GM12878 (cell line): ENCODE measurements around the gene CYP46A1. TPM values are rescaled to one million over a fixed set of nuclear protein-coding genes. Genes with fewer than 3 reads are reported as not detected.

Source experiments
- ATAC-seq: fragments of 200-7000 bp; cut with Tn5 transposase; 3 replicates; pipeline ENCODE4 v1.9.1; 2020; ENCODE audit warnings: mild to moderate bottlenecking, moderate library complexity
- BruUV-seq: library from RNA; stranded (reverse); fragments of 400-500 nt; replicated peaks from 2 replicates; lab custom pipeline; 2021; lab: Mats Ljungman, UMichigan
- CTCF ChIA-PET: fragments of 300-600 bp; sonication (Branson Sonifier 250); formaldehyde crosslinking; extraction: SDS; loops from one replicate; lab custom pipeline; 2021; ENCODE audit warnings: inconsistent platforms; lab: Yijun Ruan, JAX
- POLR2A ChIA-PET: fragments of 350-600 bp; formaldehyde crosslinking; extraction: SDS; loops from one replicate; lab custom pipeline; 2021; ENCODE audit warnings: inconsistent platforms; lab: Charles Lee
- RAD21 ChIA-PET: fragments of 300-600 bp; sonication (Branson Sonifier 250); formaldehyde crosslinking; loops from one replicate; lab custom pipeline; 2023; ENCODE audit warnings: antibody characterized with exemption; ENCODE audit not compliant: unreplicated experiment; lab: Charles Lee
- SMC1A ChIA-PET: fragments of 300-600 bp; sonication (Branson Sonifier 250); formaldehyde crosslinking; loops from one replicate; lab custom pipeline; 2023; ENCODE audit not compliant: unreplicated experiment, uncharacterized antibody; lab: Charles Lee
- DNase-seq: peaks from one replicate; pipeline ENCODE4 v3.0.0-alpha.2; 2011; ENCODE audit warnings: low read depth, low spot score
- FAIRE-seq: peaks from 3 replicates; lab custom pipeline; 2011; peaks lifted over from hg19 to GRCh38; lab: Jason Lieb, UNC
- H2AFZ ChIP-seq: 2 replicates; pipeline ENCODE4 v1.6.0; 2011; ENCODE audit warnings: low read depth, low read length, control low read depth; ENCODE audit not compliant: control insufficient read depth
- H3K27ac ChIP-seq: 2 replicates; pipeline ENCODE4 v1.5.1; 2011; ENCODE audit warnings: control low read depth; ENCODE audit not compliant: control insufficient read depth, insufficient read depth
- H3K27me3 ChIP-seq, 2 experiments: replicated peaks in 1 of 2; 2 replicates each; pipeline versions ENCODE4 v1.6.0 to v1.6.1; 2011; ENCODE audit warnings: low read length in 1 of 2; ENCODE audit not compliant: control insufficient read depth in 2 of 2, insufficient read depth in 2 of 2
- H3K36me3 ChIP-seq, 2 experiments: 2 replicates each; pipeline ENCODE4 v1.5.1; 2011; ENCODE audit warnings: low read length in 1 of 2; ENCODE audit not compliant: control insufficient read depth in 2 of 2, insufficient read depth in 2 of 2
- H3K4me1 ChIP-seq: 2 replicates; pipeline ENCODE4 v1.6.1; 2011; ENCODE audit warnings: mild to moderate bottlenecking, low read length, moderate library complexity, mixed read lengths; ENCODE audit not compliant: control insufficient read depth, insufficient read depth
- H3K4me2 ChIP-seq: 2 replicates; pipeline ENCODE4 v1.6.0; 2011; ENCODE audit warnings: control low read depth; ENCODE audit not compliant: control insufficient read depth, insufficient read depth
- H3K4me3 ChIP-seq: fragments of 200-600 bp; sonication (generic); 2 replicates; pipeline ENCODE4 v1.5.1; 2016
- H3K79me2 ChIP-seq: 2 replicates; pipeline ENCODE4 v1.6.0; 2011; ENCODE audit warnings: low read length; ENCODE audit not compliant: control insufficient read depth, insufficient read depth
- H3K9ac ChIP-seq: 2 replicates; pipeline ENCODE4 v1.8.0; 2011; ENCODE audit warnings: low read length, control low read depth, mixed read lengths; ENCODE audit not compliant: control insufficient read depth, insufficient read depth
- H3K9me3 ChIP-seq: replicated peaks from 3 replicates; pipeline ENCODE4 v1.5.1; 2011; ENCODE audit warnings: mild to moderate bottlenecking, low read length; ENCODE audit not compliant: control insufficient read depth, insufficient read depth
- H4K20me1 ChIP-seq: 2 replicates; pipeline ENCODE4 v1.6.0; 2011; ENCODE audit not compliant: control insufficient read depth, insufficient read depth
- CBX3 ChIP-seq: fragments of 200-600 bp; sonication (generic); IDR thresholded peaks from 2 replicates; pipeline ENCODE4 v1.6.1; 2016; ENCODE audit warnings: low read depth, borderline replicate concordance
- CHD1 ChIP-seq: IDR thresholded peaks from 2 replicates; pipeline ENCODE4 v1.6.1; 2012; ENCODE audit warnings: low read depth, low read length, improper control_type of control experiment
- CREB1 ChIP-seq: IDR thresholded peaks from 2 replicates; pipeline ENCODE4 v1.6.1; 2012; ENCODE audit warnings: low read depth, mild to moderate bottlenecking, inconsistent platforms
- DPF2 ChIP-seq: fragments of 450-650 bp; IDR thresholded peaks from 2 replicates; pipeline ENCODE4 v1.6.1; 2017; ENCODE audit warnings: mild to moderate bottlenecking
- ETV6 ChIP-seq, 2 experiments: fragments of 450-650 bp in 1 of 2; IDR thresholded peaks in 1 of 2; conservative IDR thresholded peaks in 1 of 2; 2 replicates each; pipeline ENCODE4 v1.6.1; 2014; ENCODE audit warnings: antibody characterized with exemption in 1 of 2, borderline replicate concordance in 1 of 2, low read depth in 1 of 2, mild to moderate bottlenecking in 1 of 2, moderate library complexity in 1 of 2
- FOXK2 ChIP-seq: fragments of 450-650 bp; IDR thresholded peaks from 2 replicates; pipeline ENCODE4 v1.6.1; 2017; ENCODE audit warnings: mild to moderate bottlenecking, moderate library complexity
- IRF4 ChIP-seq: IDR thresholded peaks from 2 replicates; pipeline ENCODE4 v1.6.1; 2011; ENCODE audit warnings: low read depth, low read length
- MYC ChIP-seq: IDR thresholded peaks from 2 replicates; pipeline ENCODE4 v1.6.1; 2011; ENCODE audit warnings: mild to moderate bottlenecking, low read length, moderate library complexity, inconsistent platforms; ENCODE audit not compliant: insufficient read depth, insufficient replicate concordance, insufficient read length, severe bottlenecking
- RAD51 ChIP-seq: fragments of 450-650 bp; IDR thresholded peaks from 2 replicates; pipeline ENCODE4 v1.6.1; 2016; ENCODE audit warnings: moderate library complexity, mild to moderate bottlenecking, inconsistent platforms
- SIN3A ChIP-seq: IDR thresholded peaks from 2 replicates; pipeline ENCODE4 v1.6.1; 2012; ENCODE audit warnings: low read depth, low read length, improper control_type of control experiment
- SMARCA5 ChIP-seq: fragments of 450-650 bp; IDR thresholded peaks from 2 replicates; pipeline ENCODE4 v1.6.1; 2017; ENCODE audit warnings: mild to moderate bottlenecking
- SUZ12 ChIP-seq: fragments of 200-600 bp; sonication (generic); IDR thresholded peaks from one replicate; pipeline ENCODE4 v1.6.1; 2018; ENCODE audit warnings: antibody characterized with exemption, mild to moderate bottlenecking; ENCODE audit not compliant: unreplicated experiment
- TARDBP ChIP-seq: IDR thresholded peaks from 2 replicates; pipeline ENCODE4 v1.6.1; 2016; ENCODE audit warnings: borderline replicate concordance
- WRNIP1 ChIP-seq: IDR thresholded peaks from 2 replicates; pipeline ENCODE4 v1.6.1; 2011; ENCODE audit warnings: low read depth, low read length, improper control_type of control experiment, borderline replicate concordance
- ZZZ3 ChIP-seq: IDR thresholded peaks from 2 replicates; pipeline ENCODE4 v1.6.1; 2011; ENCODE audit warnings: low read depth; ENCODE audit not compliant: control insufficient read depth, insufficient read length
- WGBS: methylation state at CpG from one replicate; pipeline ENCODE4 v1.1.6; 2016; ENCODE audit warnings: low lambda C conversion rate; ENCODE audit not compliant: insufficient replicate concordance, insufficient coverage; ENCODE audit errors: missing lambda C conversion rate; 5-methylcytosine and 5-hydroxymethylcytosine counted together
- in situ Hi-C: fragments of 300-500 bp; cut with MboI; formaldehyde crosslinking; loops from 9 replicates; pipeline ENCODE4 v1.14.3; 2018; ENCODE audit warnings: mixed read lengths
- intact Hi-C: fragments of 100-400 bp; cut with micrococcal nuclease; formaldehyde crosslinking; loops from one replicate; pipeline ENCODE4 v1.14.2; 2022; ENCODE audit not compliant: unreplicated experiment
- polyA plus RNA-seq, 11 experiments: library from polyadenylated mRNA; depleted of rRNA in 4 of 11; unstranded in 6 of 11; stranded (reverse) in 5 of 11; fragments of >200 nt; fragmentation: Nextera tagmentation in 4 of 11; fragmentation: Illumina TruSeq in 1 of 11; extraction: Ambion mirVana in 4 of 11; extraction: Trizol in 1 of 11; gene quantifications; 1 replicate in 1 of 11; 2 replicates in 10 of 11; pipeline versions ENCODE4 v1.2.1 to v1.2.3, GENCODE V29; 2011 to 2016; ENCODE audit warnings: inconsistent platforms in 2 of 11, missing spikeins in 2 of 11, low read depth in 1 of 11
- total RNA-seq, 4 experiments: library from RNA; depleted of rRNA in 3 of 4; stranded (reverse); fragments of >200 nt in 3 of 4; fragmentation: Illumina TruSeq in 1 of 4; extraction: Trizol in 1 of 4; gene quantifications; 2 replicates each; pipeline versions ENCODE4 v1.2.1 to v1.2.3, GENCODE V29; 2013 to 2021
- TF ChIP-seq, protein P1 (sequence below): fragments of 450-650 bp; IDR thresholded peaks from 2 replicates; pipeline ENCODE4 v1.6.1; 2017; ENCODE audit warnings: mild to moderate bottlenecking, moderate library complexity
- TF ChIP-seq, protein P2 (sequence below): fragments of 450-650 bp; IDR thresholded peaks from 2 replicates; pipeline ENCODE4 v1.6.1; 2017; ENCODE audit warnings: mild to moderate bottlenecking, low read depth, inconsistent platforms; ENCODE audit not compliant: poor library complexity, severe bottlenecking

Gene CYP46A1
- total and polyA plus RNA-seq, 10 of the 15 experiments (the other 5 are each of a cell fraction or from before 2014, with no cell fraction given): 0.04 to 0.11 TPM; not detected in 8

DNA sequence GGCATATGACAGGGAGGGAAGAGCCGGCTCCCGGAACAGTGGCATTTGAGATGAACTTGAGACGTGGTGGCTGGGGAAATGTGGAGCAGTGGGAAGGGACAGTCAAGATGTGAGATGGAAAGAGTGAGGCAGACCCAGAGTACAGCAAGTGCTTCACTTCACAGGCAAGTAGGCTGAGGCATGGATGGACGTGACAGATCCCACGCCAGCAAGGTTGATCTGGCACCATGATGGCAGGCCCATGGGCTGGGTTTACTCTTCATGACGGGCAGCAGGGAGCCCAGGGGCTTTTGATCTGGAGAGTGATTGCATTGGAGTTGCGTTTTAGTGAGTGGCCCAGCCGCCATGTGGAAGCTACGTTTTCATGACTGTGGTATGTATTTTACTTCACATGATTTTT is 91.3 kb downstream of the CYP46A1 start:
- in situ Hi-C loops: no loop called here
- H3K9ac ChIP-seq: no peak overlapping the region
- POLR2A ChIA-PET: no interaction called here
- H3K4me2 ChIP-seq: no peak overlapping the region
- H3K4me3 ChIP-seq: no peak overlapping the region
- H3K27me3 ChIP-seq: peaks cover 0 to 1% of the 10 kb centered on the region in 2 experiments; a peak in 1 of 4 replicates
- WGBS: 27% methylated on average over 9 of the region's 9 CpGs
- DNase-seq: no peak
- no TSS peak for BruUV-seq
- H3K9me3 ChIP-seq: no peaks in the 10 kb centered on the region
- no peak overlapping the region for H2AFZ ChIP-seq
- SMC1A ChIA-PET: no interaction called here
- H3K36me3 ChIP-seq: no peaks in the 10 kb centered on the region
- H4K20me1 ChIP-seq: no peaks in the 10 kb centered on the region
- ATAC-seq: no peak
- no peak overlapping the region for H3K27ac ChIP-seq
- no peaks in the 10 kb centered on the region for H3K79me2 ChIP-seq
- no peak for FAIRE-seq
- no peaks in the 10 kb centered on the region for H3K4me1 ChIP-seq
- TF ChIP-seq CREB1 (no peak), RAD51 (no peak), SUZ12 (no peak), DPF2 (no peak), IRF4 (no peak), ETV6 (conservative IDR thresholded peaks at IDR 0.05 in 1 of 2, IDR thresholded peaks at IDR 0.05 in 1 of 2; ENCODE audit: borderline replicate concordance in 1 of 2, low read depth in 1 of 2) (no peak), MYC (no peak), TARDBP (no peak), SIN3A (no peak), SMARCA5 (no peak), ZZZ3 (no peak), WRNIP1 (no peak), CHD1 (no peak), CBX3 (no peak), FOXK2 (no peak)
- TF ChIP-seq, protein P1, sequence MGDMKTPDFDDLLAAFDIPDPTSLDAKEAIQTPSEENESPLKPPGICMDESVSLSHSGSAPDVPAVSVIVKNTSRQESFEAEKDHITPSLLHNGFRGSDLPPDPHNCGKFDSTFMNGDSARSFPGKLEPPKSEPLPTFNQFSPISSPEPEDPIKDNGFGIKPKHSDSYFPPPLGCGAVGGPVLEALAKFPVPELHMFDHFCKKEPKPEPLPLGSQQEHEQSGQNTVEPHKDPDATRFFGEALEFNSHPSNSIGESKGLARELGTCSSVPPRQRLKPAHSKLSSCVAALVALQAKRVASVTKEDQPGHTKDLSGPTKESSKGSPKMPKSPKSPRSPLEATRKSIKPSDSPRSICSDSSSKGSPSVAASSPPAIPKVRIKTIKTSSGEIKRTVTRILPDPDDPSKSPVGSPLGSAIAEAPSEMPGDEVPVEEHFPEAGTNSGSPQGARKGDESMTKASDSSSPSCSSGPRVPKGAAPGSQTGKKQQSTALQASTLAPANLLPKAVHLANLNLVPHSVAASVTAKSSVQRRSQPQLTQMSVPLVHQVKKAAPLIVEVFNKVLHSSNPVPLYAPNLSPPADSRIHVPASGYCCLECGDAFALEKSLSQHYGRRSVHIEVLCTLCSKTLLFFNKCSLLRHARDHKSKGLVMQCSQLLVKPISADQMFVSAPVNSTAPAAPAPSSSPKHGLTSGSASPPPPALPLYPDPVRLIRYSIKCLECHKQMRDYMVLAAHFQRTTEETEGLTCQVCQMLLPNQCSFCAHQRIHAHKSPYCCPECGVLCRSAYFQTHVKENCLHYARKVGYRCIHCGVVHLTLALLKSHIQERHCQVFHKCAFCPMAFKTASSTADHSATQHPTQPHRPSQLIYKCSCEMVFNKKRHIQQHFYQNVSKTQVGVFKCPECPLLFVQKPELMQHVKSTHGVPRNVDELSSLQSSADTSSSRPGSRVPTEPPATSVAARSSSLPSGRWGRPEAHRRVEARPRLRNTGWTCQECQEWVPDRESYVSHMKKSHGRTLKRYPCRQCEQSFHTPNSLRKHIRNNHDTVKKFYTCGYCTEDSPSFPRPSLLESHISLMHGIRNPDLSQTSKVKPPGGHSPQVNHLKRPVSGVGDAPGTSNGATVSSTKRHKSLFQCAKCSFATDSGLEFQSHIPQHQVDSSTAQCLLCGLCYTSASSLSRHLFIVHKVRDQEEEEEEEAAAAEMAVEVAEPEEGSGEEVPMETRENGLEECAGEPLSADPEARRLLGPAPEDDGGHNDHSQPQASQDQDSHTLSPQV: no peak
- TF ChIP-seq, protein P2, sequence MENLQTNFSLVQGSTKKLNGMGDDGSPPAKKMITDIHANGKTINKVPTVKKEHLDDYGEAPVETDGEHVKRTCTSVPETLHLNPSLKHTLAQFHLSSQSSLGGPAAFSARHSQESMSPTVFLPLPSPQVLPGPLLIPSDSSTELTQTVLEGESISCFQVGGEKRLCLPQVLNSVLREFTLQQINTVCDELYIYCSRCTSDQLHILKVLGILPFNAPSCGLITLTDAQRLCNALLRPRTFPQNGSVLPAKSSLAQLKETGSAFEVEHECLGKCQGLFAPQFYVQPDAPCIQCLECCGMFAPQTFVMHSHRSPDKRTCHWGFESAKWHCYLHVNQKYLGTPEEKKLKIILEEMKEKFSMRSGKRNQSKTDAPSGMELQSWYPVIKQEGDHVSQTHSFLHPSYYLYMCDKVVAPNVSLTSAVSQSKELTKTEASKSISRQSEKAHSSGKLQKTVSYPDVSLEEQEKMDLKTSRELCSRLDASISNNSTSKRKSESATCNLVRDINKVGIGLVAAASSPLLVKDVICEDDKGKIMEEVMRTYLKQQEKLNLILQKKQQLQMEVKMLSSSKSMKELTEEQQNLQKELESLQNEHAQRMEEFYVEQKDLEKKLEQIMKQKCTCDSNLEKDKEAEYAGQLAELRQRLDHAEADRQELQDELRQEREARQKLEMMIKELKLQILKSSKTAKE: no peak
- RAD21 ChIA-PET: no interaction called here
- intact Hi-C loops: no loop called here
- CTCF ChIA-PET: no interaction called here
